Gastrocnemius medialis (tissue), 4 donors: ENCODE measurements around the gene AUTS2. TPM values are rescaled to one million over a fixed set of nuclear protein-coding genes. Genes with fewer than 3 reads are reported as not detected.

Source experiments
- ATAC-seq, 2 donors: fragments of 150-250 bp; one replicate each; pipeline ENCODE4 v1.9.1; 2016
- DNase-seq, 2 donors: peaks; one replicate each; pipeline ENCODE4 v3.0.0-alpha.2; 2019
- H3K27ac ChIP-seq, 4 donors: fragments of 200-600 bp; sonication (generic); 1 replicate in 1 of 4; 2 replicates in 3 of 4; pipeline ENCODE4 v1.5.1; 2016 to 2018; ENCODE audit warnings: mild to moderate bottlenecking in 2 of 4, moderate library complexity in 1 of 4
- H3K27me3 ChIP-seq, 3 donors: fragments of 200-600 bp; sonication (generic) in 2 of 3; 1 replicate in 1 of 3; 2 replicates in 2 of 3; pipeline versions ENCODE4 v1.5.1 to v1.6.0; 2016 to 2019; ENCODE audit warnings: mild to moderate bottlenecking in 1 of 3, moderate library complexity in 1 of 3
- H3K36me3 ChIP-seq, 2 donors: fragments of 200-600 bp; sonication (generic) in 1 of 2; one replicate each; pipeline ENCODE4 v1.5.1; 2017 to 2018
- H3K4me1 ChIP-seq, 2 donors: fragments of 200-600 bp; sonication (generic) in 1 of 2; one replicate each; pipeline ENCODE4 v1.5.1; 2016 to 2017; ENCODE audit warnings: mild to moderate bottlenecking in 2 of 2
- H3K4me3 ChIP-seq, 4 donors: fragments of 200-600 bp; sonication (generic) in 3 of 4; 1 replicate in 1 of 4; 2 replicates in 3 of 4; pipeline ENCODE4 v1.5.1; 2016 to 2019; ENCODE audit warnings: mild to moderate bottlenecking in 2 of 4
- H3K9me3 ChIP-seq, 3 donors: fragments of 200-600 bp; sonication (generic) in 2 of 3; 1 replicate in 1 of 3; 2 replicates in 2 of 3; pipeline ENCODE4 v1.5.1; 2016 to 2019
- POLR2A ChIP-seq, 2 donors: fragments of 450-650 bp; IDR thresholded peaks; one replicate each; pipeline ENCODE4 v1.6.1; 2017; ENCODE audit warnings: antibody characterized with exemption in 2 of 2, mild to moderate bottlenecking in 2 of 2, moderate library complexity in 2 of 2
- in situ Hi-C, 4 donors: fragments of 200-750 bp; cut with MboI; loops; one replicate each; pipeline versions ENCODE4 v1.15.0 to v1.8.0; 2017; ENCODE audit warnings: low sequenced_read_pairs in 4 of 4
- intact Hi-C: fragments of 100-400 bp; cut with DNase I; formaldehyde crosslinking; loops from one replicate; pipeline ENCODE4 v1.15.1; 2023; ENCODE audit warnings: low total_unique reads
- total RNA-seq, 4 donors: library from RNA; depleted of rRNA; stranded (reverse); fragments of >200 nt; gene quantifications; one replicate each; pipeline versions ENCODE4 v1.1.0 to v1.2.3, GENCODE V29; 2016
- TF ChIP-seq, protein P1 (sequence below), 5 experiments: fragments of 450-650 bp in 3 of 5; fragments of 200-600 bp in 2 of 5; sonication (generic) in 2 of 5; IDR thresholded peaks in 4 of 5; conservative IDR thresholded peaks in 1 of 5; 1 replicate in 4 of 5; 2 replicates in 1 of 5; pipeline ENCODE4 v1.5.1; 2016 to 2019; ENCODE audit warnings: antibody characterized with exemption in 5 of 5, mild to moderate bottlenecking in 3 of 5, moderate library complexity in 3 of 5

Gene AUTS2
- total RNA-seq, 4 donors from 2014 or later = 2.5 to 16.2 (median 8.5) TPM

DNA sequence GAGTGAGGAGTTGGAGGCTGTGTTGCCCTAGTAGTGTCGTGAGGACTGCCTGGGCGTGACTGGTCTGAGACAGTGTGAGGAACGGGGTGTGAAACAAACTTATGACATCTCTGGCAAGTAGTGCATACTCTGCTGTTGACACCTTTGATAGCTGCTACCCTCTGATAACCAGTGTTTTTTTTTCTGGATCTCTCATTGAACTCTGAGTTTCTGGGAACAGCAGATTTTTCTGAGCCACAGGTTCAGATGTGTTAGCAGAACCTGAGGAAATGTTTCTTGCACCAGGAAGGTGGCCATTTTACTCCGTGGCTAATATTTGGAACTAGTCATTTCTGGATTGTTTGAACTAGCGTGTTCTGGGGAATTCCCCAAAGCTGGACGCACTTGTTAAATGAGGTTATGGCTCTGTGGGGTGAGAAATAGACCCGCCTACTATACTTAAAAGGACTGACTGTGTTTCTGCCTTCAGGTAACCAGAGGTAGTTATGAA lies 52.9 kb downstream of the AUTS2 start:
- ATAC-seq (no peak), DNase-seq (no peak)
- no peak overlapping the region for H3K27ac ChIP-seq
- no peaks in the 10 kb centered on the region for H3K9me3 ChIP-seq
- H3K4me1 ChIP-seq = peaks cover 8 to 22% of the 10 kb centered on the region in 2 donors
- in situ Hi-C loops (no loop called here), intact Hi-C loops (no loop called here)
- H3K27me3 ChIP-seq = no peaks in the 10 kb centered on the region
- no peak for TF ChIP-seq POLR2A (IDR thresholded peaks at IDR 0.05)
- TF ChIP-seq, protein P1, sequence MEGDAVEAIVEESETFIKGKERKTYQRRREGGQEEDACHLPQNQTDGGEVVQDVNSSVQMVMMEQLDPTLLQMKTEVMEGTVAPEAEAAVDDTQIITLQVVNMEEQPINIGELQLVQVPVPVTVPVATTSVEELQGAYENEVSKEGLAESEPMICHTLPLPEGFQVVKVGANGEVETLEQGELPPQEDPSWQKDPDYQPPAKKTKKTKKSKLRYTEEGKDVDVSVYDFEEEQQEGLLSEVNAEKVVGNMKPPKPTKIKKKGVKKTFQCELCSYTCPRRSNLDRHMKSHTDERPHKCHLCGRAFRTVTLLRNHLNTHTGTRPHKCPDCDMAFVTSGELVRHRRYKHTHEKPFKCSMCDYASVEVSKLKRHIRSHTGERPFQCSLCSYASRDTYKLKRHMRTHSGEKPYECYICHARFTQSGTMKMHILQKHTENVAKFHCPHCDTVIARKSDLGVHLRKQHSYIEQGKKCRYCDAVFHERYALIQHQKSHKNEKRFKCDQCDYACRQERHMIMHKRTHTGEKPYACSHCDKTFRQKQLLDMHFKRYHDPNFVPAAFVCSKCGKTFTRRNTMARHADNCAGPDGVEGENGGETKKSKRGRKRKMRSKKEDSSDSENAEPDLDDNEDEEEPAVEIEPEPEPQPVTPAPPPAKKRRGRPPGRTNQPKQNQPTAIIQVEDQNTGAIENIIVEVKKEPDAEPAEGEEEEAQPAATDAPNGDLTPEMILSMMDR (IDR thresholded peaks at IDR 0.05 in 4 of 5, conservative IDR thresholded peaks at IDR 0.05 in 1 of 5) = no peak
- no peaks in the 10 kb centered on the region for H3K36me3 ChIP-seq
- no peak overlapping the region for H3K4me3 ChIP-seq

- intact Hi-C loops = no loop called here
These were observed 54.8 kb downstream of the AUTS2 start for GRCh38 chr7:69652947-69653701.

GRCh38 chr7:69653806-69654205 lies 55.5 kb downstream of the AUTS2 start:
- no peaks in the 10 kb centered on the region for H3K36me3 ChIP-seq
- intact Hi-C loops = no loop called here
- in situ Hi-C loops = no loop called here

More at GRCh38 chr7:69652947-69653701, 54.8 kb downstream of the AUTS2 start:
- TF ChIP-seq POLR2A (IDR thresholded peaks at IDR 0.05) = no peak
- TF ChIP-seq, protein P1 (IDR thresholded peaks at IDR 0.05 in 4 of 5, conservative IDR thresholded peaks at IDR 0.05 in 1 of 5) = no peak
- no peak for DNase-seq
- no peak overlapping the region for H3K4me3 ChIP-seq
- H3K27me3 ChIP-seq = no peaks in the 10 kb centered on the region
- H3K9me3 ChIP-seq = no peaks in the 10 kb centered on the region
- ATAC-seq = no peak
- no peaks in the 10 kb centered on the region for H3K36me3 ChIP-seq
- H3K27ac ChIP-seq = no peak overlapping the region
- peaks cover 16 to 41% of the 10 kb centered on the region in 2 donors for H3K4me1 ChIP-seq
- in situ Hi-C loops = no loop called here

DNA sequence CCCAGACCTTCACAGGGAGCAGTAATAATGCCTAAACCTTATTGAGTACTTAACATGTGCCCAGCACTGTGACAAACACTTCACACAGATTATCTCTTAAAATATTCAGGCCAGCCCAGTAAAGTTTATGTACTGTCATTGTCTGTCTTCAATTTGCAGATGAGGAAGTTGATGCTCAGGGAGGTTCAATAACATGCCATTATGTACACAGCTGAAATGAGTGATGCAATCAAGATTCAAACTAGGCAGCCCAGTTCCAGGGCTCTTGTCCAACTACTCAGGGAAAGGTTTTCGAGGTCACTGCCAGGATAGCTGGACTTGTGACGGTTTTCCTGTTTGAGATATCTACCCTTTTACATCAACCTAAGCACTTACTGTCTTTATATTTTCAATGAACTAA lies 56.1 kb downstream of the AUTS2 start:
- Histone ChIP-seq H3K9me3 (no peaks in the 10 kb centered on the region), H3K27me3 (no peaks in the 10 kb centered on the region), H3K27ac (peak overlapping the region; percentile 17 to 53 (median 23)), H3K4me1 (peaks cover 16 to 41% of the 10 kb centered on the region in 2 donors), H3K36me3 (no peaks in the 10 kb centered on the region), H3K4me3 (no peak overlapping the region)
- ATAC-seq = peak; percentile 64 to 80
- DNase-seq = peak in 1 of 2 donors; percentile 46
- intact Hi-C loops = no loop called here
- TF ChIP-seq, protein P1 (IDR thresholded peaks at IDR 0.05 in 4 of 5, conservative IDR thresholded peaks at IDR 0.05 in 1 of 5) = no peak
- TF ChIP-seq POLR2A (IDR thresholded peaks at IDR 0.05) = no peak
- in situ Hi-C loops = no loop called here

More at GRCh38 chr7:69653806-69654205, 55.5 kb downstream of the AUTS2 start:
- no peak for DNase-seq
- Histone ChIP-seq H3K27me3 (no peaks in the 10 kb centered on the region), H3K9me3 (no peaks in the 10 kb centered on the region), H3K4me1 (peaks cover 16 to 41% of the 10 kb centered on the region in 2 donors), H3K4me3 (no peak overlapping the region), H3K27ac (peak overlapping the region in 2 of 4 donors; percentile 23 to 29)
- no peak for ATAC-seq
- no peak for TF ChIP-seq POLR2A (IDR thresholded peaks at IDR 0.05)
- TF ChIP-seq, protein P1 (IDR thresholded peaks at IDR 0.05 in 4 of 5, conservative IDR thresholded peaks at IDR 0.05 in 1 of 5) = no peak
